T follicular helper cell (primary cell): ENCODE data around the gene SETX.
"Not testable (repeated sequence)": the region's sequence is repeated elsewhere in the genome, so short reads cannot be mapped to it uniquely, and the experiment has no call there.

ENCODE experiments used
- DNase-seq: peaks from one replicate; pipeline ENCODE4 v3.0.0-alpha.2; 2020; ENCODE audit warnings: low read depth

SETX gene

DNA sequence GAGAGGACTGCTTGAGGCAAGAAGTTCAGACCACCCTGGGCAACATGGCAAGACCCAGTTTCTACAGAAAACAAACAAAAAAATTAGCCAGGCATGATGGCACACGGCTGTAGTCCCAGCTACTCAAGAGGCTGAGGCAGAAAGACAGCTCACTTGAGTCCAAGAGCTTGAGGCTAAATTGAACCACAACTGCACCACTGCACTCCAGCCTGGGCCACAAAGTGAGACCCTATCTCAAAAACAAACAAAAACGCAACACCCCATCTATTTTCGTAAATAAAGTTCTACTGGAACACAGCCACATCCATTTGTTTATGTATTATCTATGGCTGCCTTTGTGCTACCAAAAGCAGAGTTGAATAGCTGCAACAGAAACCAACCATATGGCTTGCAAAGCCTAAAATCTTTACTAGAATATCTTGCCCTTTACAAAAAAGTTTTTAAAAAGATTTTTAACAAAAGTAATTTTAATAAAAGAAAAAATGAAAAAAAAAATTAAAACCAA lies 67.5 kb downstream of the SETX start:
- no peak for DNase-seq

- DNase-seq: no peak
Observed at GRCh38 chr9:132283863-132284262, 70.9 kb downstream of the SETX start.

- DNase-seq: no peak
Observed at GRCh38 chr9:132283165-132283564, 71.6 kb downstream of the SETX start.

DNA sequence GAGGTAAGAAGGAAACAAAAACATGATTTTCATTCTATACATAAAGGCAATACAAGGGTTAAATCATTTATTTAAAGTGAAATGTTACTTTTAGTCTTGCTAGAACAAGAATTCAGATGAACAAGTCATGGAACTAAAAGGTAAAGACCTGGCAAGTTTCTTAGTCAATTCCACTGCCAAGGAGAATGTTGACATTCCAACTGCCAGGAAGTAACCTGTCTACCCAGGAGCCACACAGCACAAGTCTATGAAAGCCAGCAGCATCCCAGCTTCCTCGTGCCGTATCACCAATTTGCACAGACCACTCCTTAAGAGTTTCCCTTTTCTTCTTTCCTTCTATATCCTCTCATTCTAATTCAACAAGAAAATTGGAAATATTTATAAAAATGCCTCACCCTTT lies 79.9 kb downstream of the SETX start:
- no peak for DNase-seq

- not testable (repeated sequence) for DNase-seq
Observed at GRCh38 chr9:132269704-132270516, 84.9 kb downstream of the SETX start.

- peak; percentile 62 for DNase-seq
Observed at GRCh38 chr9:132268725-132269352, 85.9 kb downstream of the SETX start.

- no peak for DNase-seq
Observed at GRCh38 chr9:132267660-132268059, 87.1 kb downstream of the SETX start.

- DNase-seq: no peak
Observed at GRCh38 chr9:132266017-132266416, 88.8 kb downstream of the SETX start.

- no peak for DNase-seq
Observed at GRCh38 chr9:132260846-132261245, 93.9 kb downstream of the SETX start.

DNA sequence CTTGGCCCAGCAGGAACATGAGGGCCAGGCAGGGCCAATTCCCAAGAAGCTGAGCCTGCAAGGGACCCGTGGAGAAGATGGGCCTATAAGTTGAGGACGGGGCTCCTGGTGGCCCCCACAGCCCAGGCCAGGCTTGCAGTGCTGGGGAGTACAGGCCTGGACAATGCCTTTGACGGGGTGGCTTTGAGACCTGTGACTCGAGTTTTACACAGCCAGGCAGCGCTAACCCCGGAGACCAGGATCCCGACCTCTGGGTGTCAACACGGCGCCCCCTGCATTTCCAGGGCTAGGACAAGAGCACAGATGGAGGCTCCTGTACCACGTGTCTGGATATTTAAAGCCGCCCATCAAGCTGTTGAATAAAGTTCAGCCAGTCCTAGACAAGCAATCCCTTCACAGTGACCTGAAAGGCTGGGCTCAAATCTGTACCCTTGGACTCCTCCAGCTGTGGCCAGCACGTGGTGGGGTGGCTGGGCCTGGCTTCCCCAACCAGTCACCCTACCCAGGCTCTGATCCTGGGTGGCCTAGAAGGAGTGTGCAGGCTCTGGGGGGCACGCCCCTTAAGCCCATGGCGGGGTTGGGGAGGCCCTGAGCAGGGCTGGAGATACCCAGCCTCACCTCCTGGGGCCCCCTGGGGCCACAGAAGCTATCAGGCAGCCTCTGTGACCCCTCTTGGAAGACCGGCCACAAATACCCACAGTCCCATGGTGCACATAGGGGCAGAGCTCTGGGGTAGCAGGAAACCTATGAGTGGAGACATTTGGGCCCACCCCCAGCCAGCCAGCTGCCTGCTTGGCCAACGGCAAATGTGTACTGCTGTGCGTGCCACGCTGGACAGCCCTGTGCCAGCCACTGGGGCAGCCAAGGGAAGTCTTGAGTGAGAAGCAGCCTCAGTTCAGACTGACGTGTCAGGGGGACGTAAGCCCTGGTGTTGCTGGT lies 104.2 kb downstream of the SETX start:
- DNase-seq: no peak

DNA sequence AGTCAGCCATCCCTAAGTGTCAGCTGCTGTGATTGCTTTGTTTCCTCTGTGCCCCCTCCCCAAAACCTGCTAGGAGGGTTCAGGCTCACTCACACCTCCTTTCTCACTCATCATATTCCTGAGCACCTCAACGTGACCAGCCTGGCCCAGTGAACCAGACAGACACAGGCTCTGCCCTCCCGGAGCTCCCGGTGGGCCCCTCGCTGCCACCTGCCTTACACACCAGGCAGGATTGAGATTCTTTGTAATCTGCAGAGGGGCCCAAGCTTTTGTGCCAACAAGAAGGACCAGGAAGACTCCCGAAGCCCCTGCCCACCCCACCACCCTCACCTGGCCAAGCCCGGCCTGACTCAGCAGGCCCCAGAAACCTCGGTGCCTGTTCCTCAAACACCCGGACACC lies 105.1 kb downstream of the SETX start:
- DNase-seq: no peak

DNA sequence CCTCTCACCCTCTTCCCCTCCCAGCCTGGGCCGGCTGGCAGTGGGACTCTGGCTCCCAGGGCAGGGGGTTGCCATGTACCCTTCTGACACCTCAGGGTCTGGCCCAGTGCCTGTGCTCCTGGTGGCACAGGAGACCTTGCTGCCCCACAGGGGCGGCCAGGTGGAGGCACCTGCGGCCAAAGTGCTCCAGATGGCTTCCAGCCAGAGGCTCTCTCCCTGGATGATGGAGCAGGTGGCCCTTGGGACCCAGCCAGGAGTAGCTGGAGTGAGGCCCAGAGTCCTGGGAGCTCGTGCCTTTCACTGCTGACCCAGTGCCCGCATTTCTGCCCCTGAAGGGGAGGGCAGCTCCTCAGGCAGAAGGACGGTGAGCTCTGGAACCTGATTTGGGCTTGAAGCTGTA lies 105.7 kb downstream of the SETX start:
- no peak for DNase-seq

- no peak for DNase-seq
Observed at GRCh38 chr9:132247942-132248341, 106.8 kb downstream of the SETX start.

DNA sequence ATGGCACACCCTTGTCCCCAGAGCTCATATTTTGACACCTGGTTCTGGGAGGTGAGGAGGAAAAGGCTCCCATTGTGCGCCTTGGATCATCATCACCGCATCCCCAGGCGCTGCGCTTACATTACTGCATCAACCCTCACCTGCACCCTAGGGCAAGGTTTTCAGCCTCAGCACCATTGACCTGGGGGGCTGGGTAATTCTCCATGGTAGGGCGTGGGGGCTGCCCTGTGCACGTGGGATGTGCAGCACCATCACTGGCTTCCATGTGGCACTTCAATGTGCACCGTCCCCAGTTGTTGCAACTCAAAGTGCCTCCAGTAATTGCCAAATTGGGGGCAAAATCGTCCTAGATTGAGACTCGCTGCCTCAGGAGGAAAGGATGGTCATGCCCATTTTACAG lies 109.3 kb downstream of the SETX start:
- DNase-seq: no peak

- no peak for DNase-seq
Observed at GRCh38 chr9:132244582-132245455, 110.0 kb downstream of the SETX start.

GRCh38 chr9:132243156-132244074 lies 111.4 kb downstream of the SETX start:
- DNase-seq: no peak

DNA sequence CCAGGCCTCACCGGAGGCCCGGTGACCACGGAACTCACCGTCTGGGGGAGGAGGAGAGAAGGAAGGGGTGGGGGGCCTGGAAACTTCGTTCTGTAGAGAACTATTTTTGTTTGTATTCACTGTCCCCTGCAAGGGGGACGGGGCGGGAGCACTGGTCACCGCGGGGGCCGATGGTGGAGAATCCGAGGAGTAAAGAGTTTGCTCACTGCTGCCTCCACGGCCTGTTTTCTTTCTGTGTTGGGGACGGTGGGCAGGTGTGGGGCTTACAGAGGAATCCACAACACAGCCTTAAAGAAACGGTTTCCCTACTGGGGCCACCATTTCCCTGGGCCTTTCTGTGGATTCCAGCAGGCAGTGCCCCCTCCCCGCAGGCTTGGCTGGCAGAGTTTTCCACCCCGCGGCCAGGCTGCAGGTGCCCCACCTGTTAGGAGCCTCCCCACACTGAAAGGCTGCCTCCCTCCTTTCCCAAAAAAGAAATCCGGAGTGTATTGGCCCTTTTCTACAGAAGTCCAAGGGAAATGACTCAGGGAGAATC lies 112.1 kb downstream of the SETX start:
- no peak for DNase-seq

DNA sequence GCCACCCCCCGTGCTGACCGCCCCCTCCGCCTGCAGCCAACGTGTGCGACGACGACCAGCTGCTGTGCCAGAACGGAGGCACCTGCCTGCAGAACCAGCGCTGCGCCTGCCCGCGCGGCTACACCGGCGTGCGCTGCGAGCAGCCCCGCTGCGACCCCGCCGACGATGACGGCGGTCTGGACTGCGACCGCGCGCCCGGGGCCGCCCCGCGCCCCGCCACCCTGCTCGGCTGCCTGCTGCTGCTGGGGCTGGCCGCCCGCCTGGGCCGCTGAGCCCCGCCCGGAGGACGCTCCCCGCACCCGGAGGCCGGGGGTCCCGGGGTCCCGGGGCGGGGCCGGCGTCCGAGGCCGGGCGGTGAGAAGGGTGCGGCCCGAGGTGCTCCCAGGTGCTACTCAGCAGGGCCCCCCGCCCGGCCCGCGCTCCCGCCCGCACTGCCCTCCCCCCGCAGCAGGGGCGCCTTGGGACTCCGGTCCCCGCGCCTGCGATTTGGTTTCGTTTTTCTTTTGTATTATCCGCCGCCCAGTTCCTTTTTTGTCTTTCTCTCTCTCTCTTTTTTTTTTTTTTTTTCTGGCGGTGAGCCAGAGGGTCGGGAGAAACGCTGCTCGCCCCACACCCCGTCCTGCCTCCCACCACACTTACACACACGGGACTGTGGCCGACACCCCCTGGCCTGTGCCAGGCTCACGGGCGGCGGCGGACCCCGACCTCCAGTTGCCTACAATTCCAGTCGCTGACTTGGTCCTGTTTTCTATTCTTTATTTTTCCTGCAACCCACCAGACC lies 112.8 kb downstream of the SETX start:
- peak; percentile 32 for DNase-seq

- DNase-seq: no peak
Observed at GRCh38 chr9:132241483-132241839, 113.3 kb downstream of the SETX start.
